Gastroesophageal sphincter (tissue), 3 donors: ENCODE results near the gene IL1RAPL2.

Experiments used
- CTCF ChIP-seq, 4 experiments: fragments of 200-600 bp in 2 of 4; fragments of 450-650 bp in 2 of 4; sonication (generic) in 1 of 4; IDR thresholded peaks; one replicate each; pipeline ENCODE4 v1.5.1; 2017 to 2019; ENCODE audit warnings: antibody characterized with exemption in 4 of 4, mild to moderate bottlenecking in 2 of 4, moderate library complexity in 2 of 4
- EP300 ChIP-seq: sonication (generic); formaldehyde crosslinking; IDR thresholded peaks from one replicate; pipeline ENCODE4 v1.6.1; 2017; ENCODE audit warnings: antibody characterized with exemption, mild to moderate bottlenecking
- POLR2A ChIP-seq, 2 donors: fragments of 450-650 bp; IDR thresholded peaks; one replicate each; pipeline ENCODE4 v1.6.1; 2017; ENCODE audit warnings: antibody characterized with exemption in 2 of 2, mild to moderate bottlenecking in 2 of 2, moderate library complexity in 1 of 2
- POLR2AphosphoS5 ChIP-seq: sonication (generic); formaldehyde crosslinking; IDR thresholded peaks from one replicate; pipeline ENCODE4 v1.6.1; 2017; ENCODE audit warnings: antibody characterized with exemption

- TF ChIP-seq POLR2AphosphoS5 (no peak), CTCF (IDR thresholded peaks at IDR 0.05) (no peak), POLR2A (IDR thresholded peaks at IDR 0.05) (no peak), EP300 (no peak)
Measured at GRCh38 chrX:105219454-105220401, 653.7 kb downstream of the IL1RAPL2 start.
